H9 (cell line): ENCODE results near the gene SERPINE1. TPM values are rescaled to one million over a fixed set of nuclear protein-coding genes. Genes with fewer than 3 reads are reported as not detected.

ENCODE experiments used
- DNase-seq: peaks from one replicate; pipeline ENCODE4 v3.0.0-alpha.2; 2017
- H2AFZ ChIP-seq: one replicate; pipeline ENCODE4 v1.6.1; 2013; ENCODE audit warnings: mild to moderate bottlenecking, low read length, control low read depth, moderate library complexity
- H2AK5ac ChIP-seq: 2 replicates; pipeline ENCODE4 v1.6.1; 2013; ENCODE audit warnings: low read length, control low read depth, mixed read lengths; ENCODE audit not compliant: insufficient read length
- H2BK120ac ChIP-seq: one replicate; pipeline ENCODE4 v1.6.1; 2013; ENCODE audit warnings: low read depth, mild to moderate bottlenecking, low read length, control low read depth, inconsistent platforms; ENCODE audit not compliant: poor library complexity, severe bottlenecking
- H2BK12ac ChIP-seq: 2 replicates; pipeline ENCODE4 v1.6.1; 2013; ENCODE audit warnings: low read length, control low read depth, mixed read lengths, low read depth; ENCODE audit not compliant: insufficient read length
- H2BK15ac ChIP-seq: 2 replicates; pipeline ENCODE4 v1.6.1; 2013; ENCODE audit warnings: low read depth, low read length, control low read depth
- H2BK20ac ChIP-seq: one replicate; pipeline ENCODE4 v1.6.1; 2013; ENCODE audit warnings: low read depth, mild to moderate bottlenecking, low read length, control low read depth, inconsistent platforms; ENCODE audit not compliant: poor library complexity, severe bottlenecking
- H2BK5ac ChIP-seq: 2 replicates; pipeline ENCODE4 v1.6.1; 2013; ENCODE audit warnings: low read length, control low read depth, mixed read lengths; ENCODE audit not compliant: insufficient read length
- H3K14ac ChIP-seq: 2 replicates; pipeline ENCODE4 v1.6.1; 2013; ENCODE audit warnings: low read length, control low read depth; ENCODE audit not compliant: insufficient read depth
- H3K18ac ChIP-seq: 2 replicates; pipeline ENCODE4 v1.6.1; 2013; ENCODE audit warnings: low read depth, mild to moderate bottlenecking, mixed read lengths, low read length, control low read depth; ENCODE audit not compliant: insufficient read length
- H3K23ac ChIP-seq: 2 replicates; pipeline ENCODE4 v1.6.1; 2013; ENCODE audit warnings: low read length, control low read depth, mixed read lengths, low read depth; ENCODE audit not compliant: insufficient read length
- H3K23me2 ChIP-seq: 2 replicates; pipeline ENCODE4 v1.6.1; 2013; ENCODE audit warnings: low read depth, mild to moderate bottlenecking, mixed read lengths, low read length, control low read depth; ENCODE audit not compliant: insufficient read length, poor library complexity, severe bottlenecking
- H3K27ac ChIP-seq: 2 replicates; pipeline ENCODE4 v1.5.1; 2013; ENCODE audit warnings: low read length, control low read depth, mixed read lengths, low read depth; ENCODE audit not compliant: insufficient read length
- H3K27me3 ChIP-seq: 2 replicates; pipeline ENCODE4 v1.6.1; 2013; ENCODE audit warnings: low read length, control low read depth, inconsistent platforms; ENCODE audit not compliant: insufficient read depth
- H3K4ac ChIP-seq: 2 replicates; pipeline ENCODE4 v1.6.1; 2013; ENCODE audit warnings: low read depth, mild to moderate bottlenecking, control low read depth, inconsistent platforms, low read length, moderate library complexity
- H3K4me1 ChIP-seq: 2 replicates; pipeline ENCODE4 v1.6.1; 2013; ENCODE audit warnings: low read length, control low read depth, inconsistent platforms; ENCODE audit not compliant: insufficient read depth
- H3K4me2 ChIP-seq: 2 replicates; pipeline ENCODE4 v1.6.1; 2013; ENCODE audit warnings: low read length, control low read depth, mixed read lengths; ENCODE audit not compliant: insufficient read length, insufficient read depth
- H3K56ac ChIP-seq: 2 replicates; pipeline ENCODE4 v1.6.1; 2013; ENCODE audit warnings: low read depth, mild to moderate bottlenecking, mixed read lengths, low read length, control low read depth; ENCODE audit not compliant: insufficient read length
- H3K79me1 ChIP-seq: 2 replicates; pipeline ENCODE4 v1.6.1; 2013; ENCODE audit warnings: low read depth, mild to moderate bottlenecking, moderate library complexity, low read length, control low read depth, inconsistent platforms; ENCODE audit not compliant: insufficient read depth, poor library complexity, severe bottlenecking
- H3K79me2 ChIP-seq: 2 replicates; pipeline ENCODE4 v1.6.1; 2013; ENCODE audit warnings: low read length, control low read depth, inconsistent platforms; ENCODE audit not compliant: insufficient read depth
- H3K9ac ChIP-seq: 2 replicates; pipeline ENCODE4 v1.6.1; 2013; ENCODE audit warnings: low read length, control low read depth, mixed read lengths; ENCODE audit not compliant: insufficient read length; ENCODE audit errors: extremely low read depth
- H3K9me3 ChIP-seq: one replicate; pipeline ENCODE4 v1.6.1; 2013; ENCODE audit warnings: low read depth, low read length, inconsistent platforms; ENCODE audit not compliant: control insufficient read depth
- H3T11ph ChIP-seq: one replicate; pipeline ENCODE4 v1.6.1; 2013; ENCODE audit warnings: mild to moderate bottlenecking, low read length, control low read depth, inconsistent platforms
- H4K20me1 ChIP-seq: one replicate; pipeline ENCODE4 v1.6.1; 2013; ENCODE audit not compliant: control insufficient read depth, insufficient read length, insufficient read depth
- H4K5ac ChIP-seq: 2 replicates; pipeline ENCODE4 v1.6.1; 2013; ENCODE audit warnings: low read depth, mild to moderate bottlenecking, mixed read lengths, low read length, control low read depth; ENCODE audit not compliant: insufficient read length
- H4K8ac ChIP-seq: replicated peaks from 2 replicates; pipeline ENCODE4 v1.6.1; 2013; ENCODE audit warnings: low read length, control low read depth, mixed read lengths, low read depth; ENCODE audit not compliant: insufficient read length
- H4K91ac ChIP-seq: 2 replicates; pipeline ENCODE4 v1.6.1; 2013; ENCODE audit warnings: low read depth, mild to moderate bottlenecking, moderate library complexity, mixed read lengths, low read length, control low read depth; ENCODE audit not compliant: insufficient read length
- H3K27ac Mint-ChIP-seq, 3 experiments: 2 replicates in 2 of 3; 3 replicates in 1 of 3; pipeline ENCODE4 v1.8.0; 2020 to 2021; ENCODE audit warnings: mixed read lengths in 3 of 3, mild to moderate bottlenecking in 1 of 3, moderate library complexity in 1 of 3
- H3K27me3 Mint-ChIP-seq: 2 replicates; pipeline ENCODE4 v1.8.0; 2021; ENCODE audit warnings: low read depth, mild to moderate bottlenecking, moderate library complexity, mixed read lengths
- H3K36me3 Mint-ChIP-seq, 3 experiments: 2 replicates in 2 of 3; 3 replicates in 1 of 3; pipeline ENCODE4 v1.8.0; 2020 to 2021; ENCODE audit warnings: low read depth in 3 of 3, mixed read lengths in 3 of 3; ENCODE audit not compliant: insufficient read depth in 1 of 3
- H3K4me1 Mint-ChIP-seq, 2 experiments: 2 replicates each; pipeline ENCODE4 v1.8.0; 2020; ENCODE audit warnings: mixed read lengths in 2 of 2
- H3K4me3 Mint-ChIP-seq, 2 experiments: 2 replicates in 1 of 2; 3 replicates in 1 of 2; pipeline ENCODE4 v1.8.0; 2020 to 2021; ENCODE audit warnings: mild to moderate bottlenecking in 2 of 2, mixed read lengths in 2 of 2, moderate library complexity in 1 of 2
- H3K9me3 Mint-ChIP-seq, 2 experiments: 2 replicates in 1 of 2; 3 replicates in 1 of 2; pipeline ENCODE4 v1.8.0; 2020; ENCODE audit warnings: mild to moderate bottlenecking in 2 of 2, mixed read lengths in 2 of 2, moderate library complexity in 1 of 2
- CTCF ChIP-seq: fragments of 200-600 bp; sonication (generic); conservative IDR thresholded peaks from 3 replicates; pipeline ENCODE4 v1.8.0; 2021; ENCODE audit warnings: antibody characterized with exemption, mild to moderate bottlenecking
- WGBS: extraction: QIAGEN DNeasy Blood & Tissue Kit; methylation state at CpG from one replicate; pipeline ENCODE4 v1.1.7; 2013; ENCODE audit warnings: missing lambda C conversion rate, low lambda C conversion rate, mixed read lengths; ENCODE audit not compliant: insufficient read length; ENCODE audit errors: extremely low coverage; 5-methylcytosine and 5-hydroxymethylcytosine counted together
- total RNA-seq: library from RNA; stranded (reverse); gene quantifications from 2 replicates; pipeline ENCODE4 v1.2.1, GENCODE V29; 2021

SERPINE1 gene
- total RNA-seq, 1 experiment from 2014 or later, result 11.5 TPM

- no peak overlapping the region for H2BK5ac ChIP-seq
- H3K4me2 ChIP-seq, result no peak overlapping the region
- no peak overlapping the region for H4K8ac ChIP-seq
- no peaks in the 10 kb centered on the region for H3K23me2 ChIP-seq
- Mint-ChIP-seq H3K27ac (no peak overlapping the region), H3K36me3 (peaks cover 0 to 5% (median 3%) of the 10 kb centered on the region in 3 experiments; a peak in 3 of 7 replicates), H3K27me3 (peaks cover 6% of the 10 kb centered on the region), H3K4me1 (peaks cover 46 to 53% of the 10 kb centered on the region in 2 experiments), H3K9me3 (peaks cover 6 to 7% of the 10 kb centered on the region in 2 experiments; a peak in 3 of 5 replicates), H3K4me3 (no peak overlapping the region)
- H3K56ac ChIP-seq, result no peak overlapping the region
- no CpG with 5 or more reads among the region's 11 CpGs for WGBS
- no peak overlapping the region for H2BK15ac ChIP-seq
- TF ChIP-seq CTCF, result no peak
- H3K23ac ChIP-seq, result no peak overlapping the region
- no peaks in the 10 kb centered on the region for H3K79me2 ChIP-seq
- no peaks in the 10 kb centered on the region for H4K20me1 ChIP-seq
- no peak for DNase-seq
- H4K5ac ChIP-seq, result no peak overlapping the region
- H3K27me3 ChIP-seq, result no peaks in the 10 kb centered on the region
- peaks cover 13% of the 10 kb centered on the region; the same call in 1 of the 2 replicates for H3K4me1 ChIP-seq
- H2AK5ac ChIP-seq, result no peak overlapping the region
- H2BK20ac ChIP-seq, result no peak overlapping the region
- no peak overlapping the region for H2AFZ ChIP-seq
- no peak overlapping the region for H3T11ph ChIP-seq
- H3K4ac ChIP-seq, result no peak overlapping the region
- no peaks in the 10 kb centered on the region for H3K9me3 ChIP-seq
- no peak overlapping the region for H3K9ac ChIP-seq
- no peak overlapping the region for H3K14ac ChIP-seq
- H3K79me1 ChIP-seq, result no peaks in the 10 kb centered on the region
- H2BK12ac ChIP-seq, result no peak overlapping the region
- peak overlapping the region; percentile 73 for H3K27ac ChIP-seq
- no peak overlapping the region for H4K91ac ChIP-seq
- no peak overlapping the region for H2BK120ac ChIP-seq
- peak overlapping the region; percentile 77 for H3K18ac ChIP-seq
These were observed 3.8 kb upstream of the SERPINE1 start for GRCh38 chr7:101122933-101123702.
